HepG2 (cell line): ENCODE data around the gene AFF2. TPM values are rescaled to one million over a fixed set of nuclear protein-coding genes. Genes with fewer than 3 reads are reported as not detected.

Experiments
- ATAC-seq: fragments of 200-7000 bp; cut with Tn5 transposase; 3 replicates; pipeline ENCODE4 v1.9.1; 2020; ENCODE audit warnings: mild to moderate bottlenecking, moderate library complexity
- BruUV-seq: library from RNA; stranded (reverse); fragments of 400-500 nt; replicated peaks from 2 replicates; lab custom pipeline; 2021; lab: Mats Ljungman, UMichigan
- CTCF ChIA-PET: fragments of 300-600 bp; formaldehyde crosslinking; extraction: SDS; loops from one replicate; lab custom pipeline; 2021; ENCODE audit warnings: low total read pairs, inconsistent platforms, low intra/inter-chr PET ratio; lab: Yijun Ruan, JAX
- POLR2A ChIA-PET: fragments of 350-600 bp; sonication (Branson Sonifier 250); formaldehyde crosslinking; loops from one replicate; lab custom pipeline; 2020; ENCODE audit warnings: antibody characterized with exemption, inconsistent platforms; lab: Yijun Ruan, JAX
- DNase-seq: peaks from one replicate; pipeline ENCODE4 v3.0.0-alpha.2; 2015; ENCODE audit warnings: low spot score
- FAIRE-seq: peaks from 3 replicates; lab custom pipeline; 2011; peaks lifted over from hg19 to GRCh38; lab: Jason Lieb, UNC
- H2AFZ ChIP-seq: one replicate; pipeline ENCODE4 v1.6.1; 2011; ENCODE audit warnings: low read length, inconsistent platforms
- H3K27ac ChIP-seq: fragments of 300-600 bp; 3 replicates; pipeline ENCODE4 v1.8.0; 2011; ENCODE audit warnings: mixed run types, mild to moderate bottlenecking, mixed read lengths, low read length, inconsistent platforms; ENCODE audit not compliant: insufficient read depth; ENCODE audit errors: extremely low read length
- H3K27me3 ChIP-seq, 2 experiments: fragments of 200-600 bp in 1 of 2; 2 replicates in 1 of 2; 3 replicates in 1 of 2; pipeline versions ENCODE4 v1.6.0 to v1.8.0; 2011; ENCODE audit warnings: low read length in 2 of 2, mild to moderate bottlenecking in 2 of 2, moderate library complexity in 2 of 2, inconsistent platforms in 1 of 2; ENCODE audit not compliant: insufficient read depth in 2 of 2, control insufficient read depth in 1 of 2
- H3K36me3 ChIP-seq, 2 experiments: fragments of 200-600 bp in 1 of 2; replicated peaks in 1 of 2; 2 replicates in 1 of 2; 3 replicates in 1 of 2; pipeline versions ENCODE4 v1.5.1 to v1.8.0; 2011; ENCODE audit warnings: low read length in 2 of 2, inconsistent platforms in 1 of 2; ENCODE audit not compliant: insufficient read depth in 2 of 2, control insufficient read depth in 1 of 2
- H3K4me1 ChIP-seq: 2 replicates; pipeline ENCODE4 v1.5.1; 2012; ENCODE audit warnings: low read length, inconsistent platforms; ENCODE audit not compliant: insufficient read depth
- H3K4me2 ChIP-seq: 2 replicates; pipeline ENCODE4 v1.6.0; 2011; ENCODE audit warnings: low read depth, low read length, inconsistent platforms
- H3K4me3 ChIP-seq, 3 experiments: fragments of 200-600 bp in 1 of 3; sonication (generic), shearing (Covaris generic) in 1 of 3; replicated peaks in 1 of 3; 2 replicates each; pipeline ENCODE4 v1.5.1; 2011 to 2016; ENCODE audit warnings: low read length in 3 of 3, inconsistent platforms in 2 of 3, low read depth in 2 of 3, mild to moderate bottlenecking in 2 of 3, control low read depth in 1 of 3, mixed read lengths in 1 of 3; ENCODE audit not compliant: insufficient read depth in 1 of 3
- H3K79me2 ChIP-seq: one replicate; pipeline ENCODE4 v1.6.1; 2011; ENCODE audit warnings: low read length, inconsistent platforms; ENCODE audit not compliant: insufficient read depth
- H3K9ac ChIP-seq: 2 replicates; pipeline ENCODE4 v1.6.0; 2011; ENCODE audit warnings: mild to moderate bottlenecking, low read depth, low read length, inconsistent platforms; ENCODE audit not compliant: insufficient read depth
- H3K9me3 ChIP-seq: 2 replicates; pipeline ENCODE4 v1.5.1; 2012; ENCODE audit warnings: mild to moderate bottlenecking, low read length
- H4K20me1 ChIP-seq: 2 replicates; pipeline ENCODE4 v1.6.0; 2011; ENCODE audit warnings: inconsistent platforms, mild to moderate bottlenecking, low read length, moderate library complexity; ENCODE audit not compliant: insufficient read depth
- HNF1B ChIP-seq: sonication (generic); formaldehyde crosslinking; IDR thresholded peaks from 2 replicates; pipeline ENCODE4 v1.5.1; 2020; ENCODE audit warnings: mild to moderate bottlenecking, moderate library complexity, missing genetic modification reagents
- KMT2B ChIP-seq: IDR thresholded peaks from 2 replicates; pipeline ENCODE4 v1.6.1; 2016; ENCODE audit warnings: missing genetic modification reagents, missing compliant biosample characterization
- MYC ChIP-seq: sonication (generic); formaldehyde crosslinking; IDR thresholded peaks from 2 replicates; pipeline ENCODE4 v1.9.0; 2021; ENCODE audit warnings: missing genetic modification reagents, borderline replicate concordance
- NONO ChIP-seq, 2 experiments: fragments of 450-650 bp in 1 of 2; sonication (generic) in 1 of 2; formaldehyde crosslinking in 1 of 2; IDR thresholded peaks in 1 of 2; conservative IDR thresholded peaks in 1 of 2; 2 replicates each; pipeline versions ENCODE4 v1.6.1 to v1.8.0; 2017 to 2022; ENCODE audit warnings: mild to moderate bottlenecking in 1 of 2, missing genetic modification reagents in 1 of 2, moderate library complexity in 1 of 2
- PHB2 ChIP-seq: fragments of 450-650 bp; IDR thresholded peaks from 2 replicates; pipeline ENCODE4 v1.6.1; 2018; ENCODE audit not compliant: partially characterized antibody
- SIN3A ChIP-seq: IDR thresholded peaks from 2 replicates; pipeline ENCODE4 v1.6.1; 2011; ENCODE audit warnings: low read depth, mild to moderate bottlenecking, control low read depth, low read length, borderline replicate concordance
- SMYD3 ChIP-seq: sonication (generic); formaldehyde crosslinking; IDR thresholded peaks from 2 replicates; pipeline ENCODE4 v1.8.1; 2023; ENCODE audit warnings: mild to moderate bottlenecking, missing genetic modification reagents
- TERF1 ChIP-seq: sonication (generic); formaldehyde crosslinking; IDR thresholded peaks from 2 replicates; pipeline ENCODE4 v1.8.0; 2022; ENCODE audit warnings: mild to moderate bottlenecking, missing genetic modification reagents, moderate library complexity
- ZFP1 ChIP-seq: IDR thresholded peaks from 2 replicates; pipeline ENCODE4 v1.6.1; 2016
- ZFP36 ChIP-seq: fragments of 150-350 bp; IDR thresholded peaks from 2 replicates; pipeline ENCODE4 v1.6.1; 2018; ENCODE audit warnings: borderline replicate concordance, low read length, low read depth; ENCODE audit not compliant: partially characterized antibody
- ZNF235 ChIP-seq: sonication (generic); formaldehyde crosslinking; IDR thresholded peaks from 2 replicates; pipeline ENCODE4 v1.8.1; 2023; ENCODE audit warnings: mild to moderate bottlenecking, missing genetic modification reagents, borderline replicate concordance
- ZNF556 ChIP-seq: sonication (generic); formaldehyde crosslinking; IDR thresholded peaks from 2 replicates; pipeline ENCODE4 v1.4.0; 2020; ENCODE audit warnings: mild to moderate bottlenecking, missing genetic modification reagents, borderline replicate concordance
- ZNF562 ChIP-seq: sonication (generic); formaldehyde crosslinking; IDR thresholded peaks from 2 replicates; pipeline ENCODE4 v1.8.0; 2022; ENCODE audit warnings: missing genetic modification reagents, borderline replicate concordance
- ZNF563 ChIP-seq: sonication (generic); formaldehyde crosslinking; IDR thresholded peaks from 2 replicates; pipeline ENCODE4 v1.8.0; 2022; ENCODE audit warnings: mild to moderate bottlenecking, moderate library complexity, missing genetic modification reagents
- ZNF564 ChIP-seq: sonication (generic); formaldehyde crosslinking; IDR thresholded peaks from 2 replicates; pipeline ENCODE4 v1.8.1; 2023; ENCODE audit warnings: mild to moderate bottlenecking, missing genetic modification reagents
- ZNF670 ChIP-seq: sonication (generic); formaldehyde crosslinking; IDR thresholded peaks from 2 replicates; pipeline ENCODE4 v1.8.0; 2022; ENCODE audit warnings: mild to moderate bottlenecking, missing genetic modification reagents, borderline replicate concordance
- WGBS: methylation state at CpG from one replicate; pipeline ENCODE4 v1.1.6; 2017; ENCODE audit warnings: low lambda C conversion rate; 5-methylcytosine and 5-hydroxymethylcytosine counted together
- in situ Hi-C: cut with HindIII; loops from 2 replicates; pipeline ENCODE4 v1.10.0; 2017; ENCODE audit warnings: low pct_unique_long_range_greater_than_20kb; ENCODE audit not compliant: extremely low pct_ligation_motif_present
- intact Hi-C: fragments of 100-400 bp; cut with micrococcal nuclease; formaldehyde crosslinking; loops from one replicate; pipeline ENCODE4 v1.10.0; 2022; ENCODE audit not compliant: unreplicated experiment
- polyA plus RNA-seq, 8 experiments: library from polyadenylated mRNA; depleted of rRNA in 3 of 8; stranded (reverse) in 7 of 8; unstranded in 1 of 8; fragments of >200 nt; fragmentation: Illumina TruSeq in 4 of 8; extraction: Trizol in 4 of 8; gene quantifications; 2 replicates each; pipeline versions ENCODE4 v1.2.1 to v1.2.3, GENCODE V29; 2011 to 2016; ENCODE audit warnings: low read depth in 4 of 8, missing spikeins in 1 of 8, mixed read lengths in 1 of 8; ENCODE audit not compliant: insufficient read depth in 1 of 8
- total RNA-seq, 5 experiments: library from RNA; depleted of rRNA; stranded (reverse); fragments of >200 nt; fragmentation: Illumina TruSeq; extraction: Trizol; gene quantifications; 2 replicates each; pipeline ENCODE4 v1.2.3, GENCODE V29; 2016; ENCODE audit warnings: low read depth in 1 of 5

Gene AFF2
- total and polyA plus RNA-seq, 2 of the 13 experiments (the other 11 are each of a cell fraction or from before 2014, with no cell fraction given), result not detected

GRCh38 chrX:148836741-148837140, 336.3 kb downstream of the AFF2 start:
- no peaks in the 10 kb centered on the region for H3K36me3 ChIP-seq
- 0% methylated on average over 2 of the region's 4 CpGs for WGBS
- in situ Hi-C loops (no loop called here), intact Hi-C loops (no loop called here)
- POLR2A ChIA-PET, result no interaction called here
- no peak overlapping the region for H3K9ac ChIP-seq
- CTCF ChIA-PET, result no interaction called here
- no peaks in the 10 kb centered on the region for H4K20me1 ChIP-seq
- no peaks in the 10 kb centered on the region for H3K79me2 ChIP-seq
- H3K27ac ChIP-seq, result no peak overlapping the region
- no peaks in the 10 kb centered on the region for H3K27me3 ChIP-seq
- TF ChIP-seq ZNF562 (CRISPR knock-in tag), result no peak
- TF ChIP-seq KMT2B, result no peak
- no peak for TF ChIP-seq SMYD3
- no peak for TF ChIP-seq PHB2
- TF ChIP-seq NONO (IDR thresholded peaks at IDR 0.05), result no peak
- TF ChIP-seq NONO (CRISPR knock-in tag; conservative IDR thresholded peaks at IDR 0.05), result no peak
- TF ChIP-seq ZNF556 (CRISPR knock-in tag), result no peak
- no peak for TF ChIP-seq ZNF235 (CRISPR knock-in tag)
- TF ChIP-seq HNF1B (CRISPR knock-in tag), result no peak
- TF ChIP-seq TERF1 (CRISPR knock-in tag), result no peak
- no peak for TF ChIP-seq ZFP1 (CRISPR knock-in tag)
- TF ChIP-seq MYC (CRISPR knock-in tag), result no peak
- TF ChIP-seq ZFP36, result no peak
- no peak for TF ChIP-seq ZNF670 (CRISPR knock-in tag)
- TF ChIP-seq ZNF564 (CRISPR knock-in tag), result no peak
- TF ChIP-seq ZNF563 (CRISPR knock-in tag), result no peak
- TF ChIP-seq SIN3A, result no peak
- H3K4me3 ChIP-seq, result no peak overlapping the region
- no peaks in the 10 kb centered on the region for H3K9me3 ChIP-seq
- DNase-seq (no peak), ATAC-seq (no peak), FAIRE-seq (no peak)
- H2AFZ ChIP-seq, result no peak overlapping the region
- no peaks in the 10 kb centered on the region for H3K4me1 ChIP-seq
- no TSS peak for BruUV-seq
- no peak overlapping the region for H3K4me2 ChIP-seq
